LNCaP clone FGC (cell line): ENCODE measurements around the gene ASXL3.
A peak's percentile ranks its signal among the peaks of the same experiment; 100 is the strongest.

Source experiments
- DNase-seq: peaks from one replicate; pipeline ENCODE4 v3.0.0-alpha.2; 2011; ENCODE audit warnings: low read depth
- H3K4me3 ChIP-seq: 2 replicates; pipeline ENCODE4 v1.5.1; 2011; ENCODE audit warnings: mild to moderate bottlenecking, low read depth, low read length, control low read depth
- CTCF ChIP-seq: IDR thresholded peaks from 2 replicates; pipeline ENCODE4 v1.5.1; 2012; ENCODE audit warnings: mild to moderate bottlenecking; ENCODE audit not compliant: control insufficient read depth, insufficient read depth; ENCODE audit errors: extremely low read depth

The ASXL3 gene

DNA sequence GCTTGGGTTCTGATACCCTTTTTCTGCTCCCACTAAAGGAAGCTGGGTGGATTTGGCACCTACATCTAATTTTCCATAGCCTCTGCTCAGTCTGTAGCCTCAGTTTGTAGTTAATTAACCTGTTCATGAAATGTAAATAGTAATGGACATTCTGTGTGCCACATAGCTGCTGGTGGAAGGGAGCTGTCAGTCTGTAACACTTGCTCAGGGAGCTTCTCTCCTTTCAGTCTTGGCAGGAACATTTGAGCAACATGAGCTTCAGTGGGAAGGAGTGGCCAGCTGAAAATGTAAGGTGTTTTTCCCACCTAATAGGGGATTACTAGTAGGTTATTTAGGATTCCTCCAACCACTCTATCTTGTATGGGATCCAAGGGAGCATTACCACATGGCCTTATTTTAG lies 203.4 kb downstream of the ASXL3 start:
- H3K4me3 ChIP-seq: no peak overlapping the region
- peak; percentile 78 for DNase-seq
- TF ChIP-seq CTCF: no peak
